Liver (tissue), 3 donors: ENCODE results near the gene TEX51.

ENCODE experiments used
- CTCF ChIP-seq: fragments of 150-350 bp; IDR thresholded peaks from 2 replicates; pipeline ENCODE4 v1.5.1; 2017; ENCODE audit warnings: improper control_type of control experiment, low read depth, low read length; ENCODE audit not compliant: missing input control
- EGR1 ChIP-seq, 2 donors: IDR thresholded peaks; 2 replicates each; pipeline ENCODE4 v1.6.1; 2016 to 2018; ENCODE audit warnings: antibody characterized with exemption in 2 of 2, low read depth in 2 of 2
- FOXA1 ChIP-seq: IDR thresholded peaks from 2 replicates; pipeline ENCODE4 v1.6.1; 2016; ENCODE audit warnings: antibody characterized with exemption
- GABPA ChIP-seq, 2 donors: IDR thresholded peaks in 1 of 2; conservative IDR thresholded peaks in 1 of 2; 2 replicates each; pipeline ENCODE4 v1.6.1; 2016; ENCODE audit warnings: antibody characterized with exemption in 2 of 2, mild to moderate bottlenecking in 1 of 2, moderate library complexity in 1 of 2
- JUND ChIP-seq, 2 donors: IDR thresholded peaks; 2 replicates each; pipeline ENCODE4 v1.6.1; 2016; ENCODE audit warnings: antibody characterized with exemption in 2 of 2
- MAX ChIP-seq: IDR thresholded peaks from 2 replicates; pipeline ENCODE4 v1.6.1; 2016; ENCODE audit warnings: antibody characterized with exemption
- RAD21 ChIP-seq, 2 donors: IDR thresholded peaks; 2 replicates each; pipeline ENCODE4 v1.6.1; 2016; ENCODE audit warnings: antibody characterized with exemption in 2 of 2, mild to moderate bottlenecking in 2 of 2
- REST ChIP-seq: IDR thresholded peaks from 2 replicates; pipeline ENCODE4 v1.6.1; 2016; ENCODE audit warnings: antibody characterized with exemption, mild to moderate bottlenecking
- SP1 ChIP-seq: IDR thresholded peaks from 2 replicates; pipeline ENCODE4 v1.6.1; 2018; ENCODE audit warnings: antibody characterized with exemption, mild to moderate bottlenecking
- TAF1 ChIP-seq: conservative IDR thresholded peaks from 2 replicates; pipeline ENCODE4 v1.6.1; 2016; ENCODE audit warnings: antibody characterized with exemption, mild to moderate bottlenecking
- YY1 ChIP-seq: IDR thresholded peaks from 2 replicates; pipeline ENCODE4 v1.6.1; 2016; ENCODE audit warnings: antibody characterized with exemption, mild to moderate bottlenecking
- donor health status: healthy.
- donor health status: healthy.

DNA sequence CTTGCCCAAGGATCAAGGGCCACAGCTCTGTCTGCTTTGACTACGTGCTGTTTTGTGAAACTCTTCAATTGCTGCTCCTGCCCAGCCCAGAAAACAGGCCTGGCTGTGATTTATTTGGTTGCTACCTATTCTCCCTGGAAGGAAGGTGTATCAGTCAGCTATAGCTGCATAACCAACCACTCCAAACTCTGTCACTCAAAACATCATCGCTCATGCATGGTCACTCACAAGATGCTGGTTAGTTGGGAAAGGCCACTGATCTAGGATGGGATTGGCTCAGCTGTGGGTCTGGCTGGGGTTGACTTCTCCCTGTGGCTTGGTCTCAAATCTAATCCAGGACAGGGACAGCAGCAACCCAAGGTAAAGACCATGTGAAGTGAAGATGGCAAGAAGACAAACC is 14.6 kb downstream of the TEX51 start:
- no peak for TF ChIP-seq GABPA (IDR thresholded peaks at IDR 0.05 in 1 of 2, conservative IDR thresholded peaks at IDR 0.05 in 1 of 2)
- no peak for TF ChIP-seq CTCF
- no peak for TF ChIP-seq MAX
- TF ChIP-seq YY1, result no peak
- TF ChIP-seq TAF1, result no peak
- no peak for TF ChIP-seq EGR1 (IDR thresholded peaks at IDR 0.05; ENCODE audit: low read depth in 2 of 2)
- no peak for TF ChIP-seq RAD21 (IDR thresholded peaks at IDR 0.05)
- TF ChIP-seq REST, result no peak
- TF ChIP-seq JUND (IDR thresholded peaks at IDR 0.05), result no peak
- no peak for TF ChIP-seq FOXA1
- no peak for TF ChIP-seq SP1
